ENCODE data around the gene ELOVL2.

The ELOVL2 gene

GRCh38 chr6:11021003-11021402 lies 23.1 kb downstream of the ELOVL2 start:
- H3K36me3 ChIP-seq: no peaks in the 10 kb centered on the region
- H3K27me3 ChIP-seq: no peaks in the 10 kb centered on the region
- no peak overlapping the region for H3K4me3 ChIP-seq
- TF ChIP-seq, protein P1, sequence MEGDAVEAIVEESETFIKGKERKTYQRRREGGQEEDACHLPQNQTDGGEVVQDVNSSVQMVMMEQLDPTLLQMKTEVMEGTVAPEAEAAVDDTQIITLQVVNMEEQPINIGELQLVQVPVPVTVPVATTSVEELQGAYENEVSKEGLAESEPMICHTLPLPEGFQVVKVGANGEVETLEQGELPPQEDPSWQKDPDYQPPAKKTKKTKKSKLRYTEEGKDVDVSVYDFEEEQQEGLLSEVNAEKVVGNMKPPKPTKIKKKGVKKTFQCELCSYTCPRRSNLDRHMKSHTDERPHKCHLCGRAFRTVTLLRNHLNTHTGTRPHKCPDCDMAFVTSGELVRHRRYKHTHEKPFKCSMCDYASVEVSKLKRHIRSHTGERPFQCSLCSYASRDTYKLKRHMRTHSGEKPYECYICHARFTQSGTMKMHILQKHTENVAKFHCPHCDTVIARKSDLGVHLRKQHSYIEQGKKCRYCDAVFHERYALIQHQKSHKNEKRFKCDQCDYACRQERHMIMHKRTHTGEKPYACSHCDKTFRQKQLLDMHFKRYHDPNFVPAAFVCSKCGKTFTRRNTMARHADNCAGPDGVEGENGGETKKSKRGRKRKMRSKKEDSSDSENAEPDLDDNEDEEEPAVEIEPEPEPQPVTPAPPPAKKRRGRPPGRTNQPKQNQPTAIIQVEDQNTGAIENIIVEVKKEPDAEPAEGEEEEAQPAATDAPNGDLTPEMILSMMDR (IDR thresholded peaks at IDR 0.05): no peak
- H3K27ac ChIP-seq: no peak overlapping the region
- H3K4me1 ChIP-seq: no peaks in the 10 kb centered on the region
- H3K9me3 ChIP-seq: no peaks in the 10 kb centered on the region
- intact Hi-C loops (cut with DNase I; ENCODE audit: low total_unique reads): no loop called here
- no peak for DNase-seq

DNA sequence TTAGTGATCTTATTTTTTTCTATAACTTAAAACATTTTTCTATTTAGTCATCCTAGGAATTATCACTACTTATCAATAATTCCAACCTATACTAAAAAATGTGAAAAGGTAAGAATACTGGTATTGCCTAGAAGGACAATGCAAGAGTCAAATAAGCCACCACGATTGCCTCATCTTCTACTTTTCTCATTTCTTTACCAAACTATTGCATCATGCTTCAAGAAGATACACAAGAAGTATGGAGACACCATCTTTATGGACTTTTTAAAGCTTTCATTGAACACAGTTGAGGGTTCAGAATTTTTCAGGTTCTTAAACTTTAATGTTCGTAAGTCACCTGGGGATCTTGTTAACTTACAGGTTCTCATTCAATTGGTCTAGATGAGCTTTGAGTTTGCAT lies 25.9 kb downstream of the ELOVL2 start:
- H3K4me3 ChIP-seq: no peak overlapping the region
- H3K9me3 ChIP-seq: no peaks in the 10 kb centered on the region
- DNase-seq: no peak
- H3K4me1 ChIP-seq: no peaks in the 10 kb centered on the region
- H3K27me3 ChIP-seq: peaks cover 0 to 5% of the 10 kb centered on the region in 2 donors
- H3K36me3 ChIP-seq: no peaks in the 10 kb centered on the region
- TF ChIP-seq, protein P1 (IDR thresholded peaks at IDR 0.05): no peak
- intact Hi-C loops (cut with DNase I; ENCODE audit: low total_unique reads): no loop called here
- no peak overlapping the region for H3K27ac ChIP-seq

DNA sequence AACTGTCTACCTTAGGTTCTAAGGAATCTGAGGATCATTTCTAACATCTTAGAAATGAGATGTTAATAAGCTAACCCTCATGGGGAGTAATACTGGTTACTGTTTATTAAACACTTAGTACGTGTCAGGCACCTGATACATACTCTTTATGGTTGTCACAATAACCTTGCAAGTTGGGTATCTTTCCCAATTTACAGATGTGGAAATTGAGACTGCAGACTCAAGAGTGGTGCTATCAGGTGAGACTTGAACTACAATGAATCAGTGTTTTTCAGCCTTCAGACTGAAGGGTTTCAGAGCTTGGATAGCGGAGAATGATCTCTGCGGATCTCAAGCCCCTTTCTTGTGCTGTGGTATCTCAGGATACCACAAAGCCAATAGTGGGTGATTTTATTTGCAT lies 27.0 kb downstream of the ELOVL2 start:
- Histone ChIP-seq H3K9me3 (no peaks in the 10 kb centered on the region), H3K27me3 (peaks cover 0 to 5% of the 10 kb centered on the region in 2 donors), H3K4me3 (no peak overlapping the region), H3K27ac (no peak overlapping the region), H3K4me1 (no peaks in the 10 kb centered on the region), H3K36me3 (no peaks in the 10 kb centered on the region)
- intact Hi-C loops (cut with DNase I; ENCODE audit: low total_unique reads): no loop called here
- TF ChIP-seq, protein P1 (IDR thresholded peaks at IDR 0.05): no peak
- no peak for DNase-seq

DNA sequence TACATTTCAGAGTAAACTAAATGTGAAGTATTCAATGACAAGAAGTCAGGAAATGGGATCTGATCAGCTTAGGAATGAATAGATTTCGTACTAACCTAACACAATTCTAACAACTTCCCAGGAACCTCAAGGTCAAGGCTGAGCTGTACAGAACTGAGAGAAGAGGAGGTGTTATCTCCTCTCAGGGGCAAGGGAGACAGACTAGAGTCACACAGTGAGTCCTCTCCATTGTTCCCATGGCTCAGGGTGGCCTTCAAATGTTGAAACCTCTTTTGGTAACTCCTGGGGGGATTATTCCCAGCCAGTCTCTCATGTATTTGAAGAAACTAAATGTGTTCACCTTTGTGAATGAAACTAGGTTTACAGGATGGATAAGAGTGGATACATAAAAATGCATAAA lies 27.7 kb downstream of the ELOVL2 start:
- Histone ChIP-seq H3K4me3 (no peak overlapping the region), H3K27ac (no peak overlapping the region), H3K27me3 (peaks cover 0 to 5% of the 10 kb centered on the region in 2 donors), H3K36me3 (no peaks in the 10 kb centered on the region), H3K9me3 (no peaks in the 10 kb centered on the region), H3K4me1 (no peaks in the 10 kb centered on the region)
- no peak for DNase-seq
- TF ChIP-seq, protein P1 (IDR thresholded peaks at IDR 0.05): no peak
- intact Hi-C loops (cut with DNase I; ENCODE audit: low total_unique reads): no loop called here

GRCh38 chr6:11015102-11015501 lies 29.0 kb downstream of the ELOVL2 start:
- TF ChIP-seq, protein P1 (IDR thresholded peaks at IDR 0.05): no peak
- Histone ChIP-seq H3K4me1 (no peaks in the 10 kb centered on the region), H3K4me3 (no peak overlapping the region), H3K9me3 (no peaks in the 10 kb centered on the region), H3K27me3 (peaks cover 0 to 7% of the 10 kb centered on the region in 2 donors), H3K27ac (no peak overlapping the region), H3K36me3 (no peaks in the 10 kb centered on the region)
- intact Hi-C loops (cut with DNase I; ENCODE audit: low total_unique reads): no loop called here
- no peak for DNase-seq

- H3K27ac ChIP-seq: no peak overlapping the region
- no peak for DNase-seq
- H3K27me3 ChIP-seq: peaks cover 0 to 9% of the 10 kb centered on the region in 2 donors
- TF ChIP-seq, protein P1 (IDR thresholded peaks at IDR 0.05): no peak
- H3K4me3 ChIP-seq: no peak overlapping the region
- no peaks in the 10 kb centered on the region for H3K4me1 ChIP-seq
- no peaks in the 10 kb centered on the region for H3K9me3 ChIP-seq
- intact Hi-C loops (cut with DNase I; ENCODE audit: low total_unique reads): no loop called here
- H3K36me3 ChIP-seq: no peaks in the 10 kb centered on the region
Observed at GRCh38 chr6:11013721-11014070, 30.4 kb downstream of the ELOVL2 start.

All from tibial artery (tissue), 4 donors.